HG03175 (cell line): ENCODE measurements around the gene MYADML2.

Experiments used
- ATAC-seq: cut with Tn5 transposase; IDR thresholded peaks from one replicate; pipeline ENCODE4 v1.9.1; 2021; ENCODE audit warnings: mild to moderate bottlenecking, moderate library complexity; ENCODE audit not compliant: unreplicated experiment

The MYADML2 gene

GRCh38 chr17:81940538-81941483 lies 6.2 kb downstream of the MYADML2 start:
- no peak for ATAC-seq

GRCh38 chr17:81939881-81940385 lies 7.1 kb downstream of the MYADML2 start:
- ATAC-seq: no peak

GRCh38 chr17:81939218-81939617 lies 7.8 kb downstream of the MYADML2 start:
- ATAC-seq: no peak

GRCh38 chr17:81935709-81936084 lies 11.3 kb downstream of the MYADML2 start:
- ATAC-seq: no peak

GRCh38 chr17:81934850-81935708 lies 12.0 kb downstream of the MYADML2 start:
- no peak for ATAC-seq

GRCh38 chr17:81934098-81934757 lies 12.8 kb downstream of the MYADML2 start:
- no peak for ATAC-seq

GRCh38 chr17:81933178-81933699 lies 13.8 kb downstream of the MYADML2 start:
- ATAC-seq: no peak

GRCh38 chr17:81932333-81932983 lies 14.6 kb downstream of the MYADML2 start:
- ATAC-seq: no peak

- no peak for ATAC-seq
These were observed 15.3 kb downstream of the MYADML2 start for GRCh38 chr17:81931557-81932332.

GRCh38 chr17:81931189-81931556 lies 15.9 kb downstream of the MYADML2 start:
- no peak for ATAC-seq

GRCh38 chr17:81930142-81931125 lies 16.6 kb downstream of the MYADML2 start:
- no peak for ATAC-seq

- ATAC-seq: no peak
These were observed 17.5 kb downstream of the MYADML2 start for GRCh38 chr17:81929253-81930141.

- ATAC-seq: no peak
These were observed 18.3 kb downstream of the MYADML2 start for GRCh38 chr17:81928544-81929252.

GRCh38 chr17:81927653-81928543 lies 19.1 kb downstream of the MYADML2 start, which contains the start of gene MAFG:
TSS of gene MAFG (minus strand) at chr17:81927735. CDS start at chr17:81923185, 4,550 bp downstream.
- peak; percentile 73 for ATAC-seq

GRCh38 chr17:81927152-81927652 lies 19.8 kb downstream of the MYADML2 start:
- peak; percentile 9 for ATAC-seq
